Measurements from ENCODE around the gene MAP1S.
"Not testable (repeated sequence)": the region's sequence is repeated elsewhere in the genome, so short reads cannot be mapped to it uniquely, and the experiment has no call there.

MAP1S gene

DNA sequence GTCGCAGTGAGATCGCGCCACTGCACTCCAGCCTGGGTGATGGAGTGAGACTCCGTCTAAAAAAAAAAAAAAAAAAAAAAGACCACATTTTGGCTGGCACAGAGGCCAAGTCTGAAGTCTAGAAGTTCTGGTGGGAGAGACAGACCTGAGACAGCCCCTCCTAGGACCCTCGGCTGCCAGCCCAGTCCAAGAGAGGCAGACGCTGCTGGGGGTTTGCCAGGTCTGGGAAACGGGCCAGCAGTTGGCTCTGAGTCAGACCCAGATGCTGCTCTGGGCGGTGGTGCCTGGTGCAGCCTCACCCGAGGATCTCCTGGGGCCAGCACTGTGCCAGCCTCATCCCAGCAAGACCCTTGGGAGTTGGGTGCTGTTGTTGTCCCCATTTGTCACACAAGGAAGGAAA lies 37.8 kb downstream of the MAP1S start:
- H3K27ac Mint-ChIP-seq = no peak overlapping the region
- peaks cover 22% of the 10 kb centered on the region for H3K4me1 Mint-ChIP-seq (ENCODE audit: low read depth)
- H3K27me3 Mint-ChIP-seq (ENCODE audit: low read depth) = no peaks in the 10 kb centered on the region
- H3K36me3 Mint-ChIP-seq (ENCODE audit: low read depth) = peaks cover 42% of the 10 kb centered on the region
- H3K4me3 Mint-ChIP-seq = no peak overlapping the region
- H3K9me3 Mint-ChIP-seq = no peaks in the 10 kb centered on the region

DNA sequence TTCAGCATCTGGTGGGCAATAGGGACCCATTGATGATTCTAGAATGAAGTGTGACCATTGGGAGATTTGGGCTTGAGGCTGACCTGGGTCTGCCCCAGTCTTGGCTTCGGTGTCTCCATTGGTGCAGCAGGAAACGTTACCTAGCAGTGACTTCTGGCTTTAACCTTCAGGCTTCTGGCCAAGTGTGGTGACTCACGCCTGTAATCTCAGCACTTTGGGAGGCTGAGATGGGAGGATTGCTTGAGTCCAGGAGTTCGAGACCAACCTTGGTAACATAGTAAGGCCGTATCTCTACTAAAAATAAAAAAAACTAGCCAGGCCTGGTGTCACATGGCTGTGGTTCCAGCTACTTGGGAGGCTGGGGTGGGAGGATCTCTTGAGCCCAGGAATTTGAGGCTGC lies 39.2 kb downstream of the MAP1S start:
- H3K4me1 Mint-ChIP-seq (ENCODE audit: low read depth) = peaks cover 20% of the 10 kb centered on the region
- no peaks in the 10 kb centered on the region for H3K27me3 Mint-ChIP-seq (ENCODE audit: low read depth)
- H3K9me3 Mint-ChIP-seq = no peaks in the 10 kb centered on the region
- H3K4me3 Mint-ChIP-seq = no peak overlapping the region
- H3K27ac Mint-ChIP-seq = no peak overlapping the region
- peaks cover 51% of the 10 kb centered on the region for H3K36me3 Mint-ChIP-seq (ENCODE audit: low read depth)

DNA sequence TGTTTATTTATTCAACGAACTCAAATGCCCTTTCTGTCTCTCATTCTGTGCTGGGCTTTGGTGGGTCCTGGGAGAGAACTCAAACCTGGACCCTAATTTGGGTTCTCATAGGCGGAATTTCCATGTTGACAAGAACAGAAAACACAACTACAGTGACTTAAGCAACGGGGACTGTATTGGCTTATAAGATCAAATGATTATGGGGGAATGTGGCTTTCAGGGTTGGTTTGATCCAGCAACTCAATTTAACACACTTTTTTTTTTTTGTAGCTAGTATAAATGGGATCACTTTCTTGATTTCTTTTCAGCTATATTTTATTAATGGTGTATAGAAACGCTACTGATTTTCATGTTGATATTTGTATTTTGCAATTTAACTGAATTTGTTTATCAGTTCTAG lies 41.9 kb downstream of the MAP1S start:
- Mint-ChIP-seq H3K27ac (no peak overlapping the region), H3K9me3 (no peaks in the 10 kb centered on the region), H3K36me3 (ENCODE audit: low read depth) (peaks cover 52% of the 10 kb centered on the region), H3K4me1 (ENCODE audit: low read depth) (peaks cover 9% of the 10 kb centered on the region), H3K4me3 (no peak overlapping the region), H3K27me3 (ENCODE audit: low read depth) (no peaks in the 10 kb centered on the region)

DNA sequence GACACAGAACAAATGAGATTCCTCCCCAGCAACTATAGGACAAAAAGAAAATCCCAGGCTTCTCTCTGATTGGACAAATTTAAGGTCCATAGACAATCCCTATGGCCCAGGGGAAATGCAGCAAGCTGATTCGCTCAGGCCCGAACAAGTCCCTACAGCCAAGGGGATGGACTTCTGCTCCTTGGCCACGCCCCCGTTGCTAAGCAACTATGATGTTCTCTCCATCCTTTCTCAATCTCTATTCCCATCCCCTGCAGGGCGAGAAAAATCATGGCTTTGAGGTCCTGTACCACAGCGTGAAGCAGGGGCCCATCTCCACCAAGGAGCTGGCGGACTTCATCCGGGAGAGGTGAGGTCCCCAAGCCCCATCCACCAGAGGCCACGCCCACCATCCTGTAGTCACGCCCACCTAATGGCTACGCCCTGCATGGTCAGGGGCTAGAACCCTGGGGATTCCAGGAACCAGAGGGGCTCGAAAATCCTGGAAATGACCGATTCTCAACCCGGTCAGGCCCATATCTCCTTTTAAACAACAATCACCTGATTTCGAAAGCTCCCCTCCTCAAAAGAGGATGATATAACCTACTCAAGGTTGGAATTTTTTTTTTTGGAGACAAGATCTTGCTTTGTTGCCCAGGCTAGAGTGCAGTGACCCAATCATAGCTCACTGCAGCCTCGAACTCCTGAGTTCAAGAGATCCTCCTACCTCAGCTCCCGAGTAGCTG lies 43.4 kb downstream of the MAP1S start:
- Mint-ChIP-seq H3K27ac (peak overlapping the region; percentile 73), H3K27me3 (ENCODE audit: low read depth) (no peaks in the 10 kb centered on the region), H3K36me3 (ENCODE audit: low read depth) (peaks cover 46% of the 10 kb centered on the region), H3K9me3 (no peaks in the 10 kb centered on the region), H3K4me1 (ENCODE audit: low read depth) (peaks cover 10% of the 10 kb centered on the region), H3K4me3 (no peak overlapping the region)

DNA sequence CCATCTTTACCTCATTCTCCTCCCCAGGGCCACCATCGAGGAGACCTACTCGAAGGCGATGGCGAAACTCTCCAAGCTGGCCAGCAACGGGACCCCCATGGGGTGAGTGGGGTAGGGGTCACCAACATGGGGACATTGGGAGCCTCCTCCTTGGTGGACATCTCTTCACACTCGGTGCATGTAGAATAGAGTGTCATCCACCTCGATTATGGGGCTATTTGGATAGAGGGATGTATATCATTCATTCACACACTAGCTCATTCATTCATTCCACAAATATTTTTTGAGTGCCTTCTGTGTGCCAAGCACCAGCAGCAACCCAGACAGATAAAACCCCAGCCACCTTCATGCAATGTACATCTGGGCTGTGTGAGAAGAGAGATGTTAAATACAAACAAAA lies 45.1 kb downstream of the MAP1S start:
- no peak overlapping the region for H3K27ac Mint-ChIP-seq
- peaks cover 8% of the 10 kb centered on the region for H3K4me1 Mint-ChIP-seq (ENCODE audit: low read depth)
- no peaks in the 10 kb centered on the region for H3K27me3 Mint-ChIP-seq (ENCODE audit: low read depth)
- H3K36me3 Mint-ChIP-seq (ENCODE audit: low read depth) = peaks cover 42% of the 10 kb centered on the region
- no peak overlapping the region for H3K4me3 Mint-ChIP-seq
- no peaks in the 10 kb centered on the region for H3K9me3 Mint-ChIP-seq

DNA sequence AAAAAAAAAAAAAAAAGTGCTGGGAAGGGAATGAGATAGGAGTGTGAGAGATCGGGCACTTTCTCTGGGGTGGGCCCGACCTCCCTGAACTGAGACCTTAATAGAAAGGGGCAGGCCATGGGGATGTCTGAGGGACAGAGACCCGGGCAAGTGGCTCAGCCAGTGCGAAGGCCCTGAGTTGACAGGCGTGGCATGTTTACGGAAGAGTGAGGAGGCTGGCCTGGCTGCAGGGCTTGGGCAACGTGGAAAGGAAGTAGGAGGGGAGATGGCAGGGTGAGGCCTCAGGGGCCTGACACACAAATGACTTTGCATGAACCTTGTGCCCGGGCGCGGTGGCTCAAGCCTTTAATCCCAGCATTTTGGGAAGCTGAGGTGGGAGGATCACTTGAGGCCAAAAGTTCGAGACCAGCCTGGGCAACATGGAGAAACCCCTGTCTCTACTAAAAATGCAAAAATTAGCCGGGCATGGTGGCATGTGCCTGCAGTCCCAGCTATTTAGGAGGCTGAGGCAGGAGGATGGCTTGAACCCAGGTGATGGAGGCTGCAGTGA lies 45.9 kb downstream of the MAP1S start:
- Mint-ChIP-seq H3K36me3 (ENCODE audit: low read depth) (peaks cover 40% of the 10 kb centered on the region), H3K27ac (no peak overlapping the region), H3K4me3 (no peak overlapping the region), H3K4me1 (ENCODE audit: low read depth) (peaks cover 8% of the 10 kb centered on the region), H3K27me3 (ENCODE audit: low read depth) (no peaks in the 10 kb centered on the region), H3K9me3 (no peaks in the 10 kb centered on the region)

DNA sequence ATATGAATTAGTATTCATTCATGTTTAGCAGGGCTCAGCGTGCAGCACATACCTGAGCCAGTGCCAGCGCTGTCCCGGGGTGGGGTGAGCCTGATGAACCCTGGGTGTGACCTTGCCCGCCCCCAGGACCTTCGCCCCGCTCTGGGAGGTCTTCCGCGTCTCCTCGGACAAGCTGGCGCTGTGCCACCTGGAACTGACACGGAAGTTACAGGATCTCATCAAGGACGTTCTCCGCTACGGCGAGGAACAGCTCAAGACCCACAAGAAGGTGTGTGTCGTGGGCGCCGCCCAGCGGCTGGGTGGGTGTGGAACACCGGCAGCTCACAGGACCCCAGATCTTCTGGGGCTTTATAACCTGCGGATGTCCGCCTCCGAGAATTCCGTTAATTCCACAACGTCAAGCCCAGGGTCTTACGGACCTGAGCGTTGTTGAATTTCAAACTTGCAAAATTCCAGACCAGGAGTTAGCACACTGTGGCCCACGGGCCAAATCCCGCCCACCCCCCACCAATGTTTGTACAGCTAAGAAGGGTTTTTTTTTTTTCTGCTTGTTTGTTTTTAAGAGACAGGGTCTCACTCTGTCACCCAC lies 47.4 kb downstream of the MAP1S start:
- Mint-ChIP-seq H3K9me3 (no peaks in the 10 kb centered on the region), H3K4me3 (no peak overlapping the region), H3K4me1 (ENCODE audit: low read depth) (peaks cover 8% of the 10 kb centered on the region), H3K27me3 (ENCODE audit: low read depth) (no peaks in the 10 kb centered on the region), H3K36me3 (ENCODE audit: low read depth) (peaks cover 36% of the 10 kb centered on the region), H3K27ac (no peak overlapping the region)

DNA sequence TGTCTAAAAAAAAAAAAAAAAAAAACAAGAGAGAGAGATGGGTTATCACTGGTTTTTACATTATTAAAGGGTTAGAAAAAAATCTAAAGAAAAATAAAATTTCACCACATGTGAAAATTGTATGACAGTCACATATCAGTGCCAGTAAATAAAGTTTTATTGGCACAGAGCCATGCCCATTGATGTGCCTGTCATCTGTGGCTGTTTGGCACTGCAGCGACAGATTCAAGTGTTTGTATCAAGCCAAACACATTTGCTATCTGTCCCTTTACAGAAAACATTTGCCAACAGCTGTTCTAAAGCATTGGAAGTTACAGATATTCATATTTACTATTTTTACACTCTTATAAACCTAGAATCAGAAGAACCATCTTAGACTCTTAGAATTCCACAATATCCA lies 48.3 kb downstream of the MAP1S start:
- H3K4me1 Mint-ChIP-seq (ENCODE audit: low read depth) = peaks cover 8% of the 10 kb centered on the region

DNA sequence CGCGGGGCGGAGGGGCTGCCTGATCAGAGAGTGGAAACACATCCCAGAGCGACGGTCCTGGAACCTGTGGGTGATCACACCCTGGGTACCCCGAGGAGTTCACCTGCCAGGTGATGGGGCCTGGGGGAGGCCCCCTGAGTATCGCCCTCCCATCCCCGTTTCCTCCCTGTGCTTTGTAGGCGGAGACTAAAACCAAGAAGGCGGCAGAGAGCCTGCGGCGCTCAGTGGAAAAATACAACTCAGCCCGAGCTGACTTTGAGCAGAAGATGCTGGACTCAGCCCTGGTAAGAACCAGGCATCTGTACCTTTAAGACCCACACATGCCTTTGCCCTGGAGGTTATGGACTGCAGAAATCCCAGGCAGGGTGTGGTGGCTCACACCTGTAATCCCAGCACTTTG lies 51.3 kb downstream of the MAP1S start:
- Mint-ChIP-seq H3K9me3 (no peaks in the 10 kb centered on the region), H3K27ac (no peak overlapping the region), H3K4me3 (no peak overlapping the region), H3K4me1 (ENCODE audit: low read depth) (peaks cover 4% of the 10 kb centered on the region), H3K36me3 (ENCODE audit: low read depth) (peaks cover 37% of the 10 kb centered on the region), H3K27me3 (ENCODE audit: low read depth) (no peaks in the 10 kb centered on the region)

More for the DNA sequence above, 48.3 kb downstream of the MAP1S start:
- Mint-ChIP-seq H3K4me3 (no peak overlapping the region), H3K27me3 (ENCODE audit: low read depth) (no peaks in the 10 kb centered on the region), H3K9me3 (no peaks in the 10 kb centered on the region), H3K36me3 (ENCODE audit: low read depth) (peaks cover 38% of the 10 kb centered on the region), H3K27ac (no peak overlapping the region)

DNA sequence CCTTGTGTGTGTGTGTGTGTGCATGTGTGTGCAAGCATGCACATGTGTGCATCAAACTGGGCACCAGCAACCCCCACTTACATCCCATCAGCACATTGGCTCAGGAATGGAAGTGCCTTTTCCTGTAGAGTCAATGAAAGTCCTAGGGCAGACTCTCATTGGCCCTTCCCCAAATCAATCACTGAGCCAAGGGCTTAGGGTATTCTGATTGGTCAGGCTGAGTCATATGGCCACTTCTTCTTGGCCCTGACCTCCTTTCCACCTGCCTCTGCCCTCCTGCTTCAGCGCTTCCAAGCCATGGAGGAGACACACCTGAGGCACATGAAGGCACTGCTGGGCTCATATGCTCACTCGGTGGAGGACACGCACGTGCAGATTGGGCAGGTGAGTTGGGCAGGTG lies 52.9 kb downstream of the MAP1S start:
- peaks cover 36% of the 10 kb centered on the region for H3K36me3 Mint-ChIP-seq (ENCODE audit: low read depth)
- H3K27ac Mint-ChIP-seq = no peak overlapping the region
- no peak overlapping the region for H3K4me3 Mint-ChIP-seq
- no peaks in the 10 kb centered on the region for H3K9me3 Mint-ChIP-seq
- H3K27me3 Mint-ChIP-seq (ENCODE audit: low read depth) = no peaks in the 10 kb centered on the region
- peaks cover 2% of the 10 kb centered on the region for H3K4me1 Mint-ChIP-seq (ENCODE audit: low read depth)

DNA sequence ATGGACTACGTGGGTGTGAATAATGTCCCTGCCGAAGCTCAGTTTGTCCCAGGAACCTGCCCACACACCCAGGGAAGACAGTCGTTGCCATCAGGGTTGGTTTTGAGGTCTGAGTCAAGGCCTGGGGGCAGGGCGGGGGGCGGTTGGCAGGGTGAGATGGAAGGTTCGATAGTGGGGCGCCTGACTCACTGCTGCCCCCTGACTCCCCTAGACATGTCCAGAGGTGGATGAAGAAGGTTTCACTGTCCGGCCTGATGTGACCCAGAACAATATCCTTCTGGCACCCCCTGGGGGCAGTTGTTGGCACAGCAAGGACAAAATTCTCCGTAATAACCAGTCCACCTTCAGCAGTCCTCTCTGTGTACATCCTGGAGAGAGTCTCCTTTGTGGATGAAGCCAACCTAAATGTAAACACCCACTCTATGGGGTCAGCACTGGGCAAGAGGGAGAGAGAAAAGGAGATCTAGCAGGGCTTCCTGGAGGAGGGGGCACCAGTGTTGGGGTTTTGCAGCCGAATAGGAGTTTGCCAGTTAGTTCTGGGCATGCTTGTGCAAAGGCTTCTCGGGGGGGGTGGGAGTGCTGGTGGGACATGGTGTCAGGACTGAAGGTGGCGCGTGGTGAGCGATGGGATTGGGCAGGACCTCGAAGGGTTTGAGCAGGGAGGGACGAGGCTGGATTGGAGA lies 56.1 kb downstream of the MAP1S start:
- H3K27me3 Mint-ChIP-seq (ENCODE audit: low read depth) = no peaks in the 10 kb centered on the region
- no peaks in the 10 kb centered on the region for H3K9me3 Mint-ChIP-seq
- peaks cover 2% of the 10 kb centered on the region for H3K4me1 Mint-ChIP-seq (ENCODE audit: low read depth)
- peaks cover 39% of the 10 kb centered on the region for H3K36me3 Mint-ChIP-seq (ENCODE audit: low read depth)
- H3K27ac Mint-ChIP-seq = no peak overlapping the region
- H3K4me3 Mint-ChIP-seq = no peak overlapping the region

DNA sequence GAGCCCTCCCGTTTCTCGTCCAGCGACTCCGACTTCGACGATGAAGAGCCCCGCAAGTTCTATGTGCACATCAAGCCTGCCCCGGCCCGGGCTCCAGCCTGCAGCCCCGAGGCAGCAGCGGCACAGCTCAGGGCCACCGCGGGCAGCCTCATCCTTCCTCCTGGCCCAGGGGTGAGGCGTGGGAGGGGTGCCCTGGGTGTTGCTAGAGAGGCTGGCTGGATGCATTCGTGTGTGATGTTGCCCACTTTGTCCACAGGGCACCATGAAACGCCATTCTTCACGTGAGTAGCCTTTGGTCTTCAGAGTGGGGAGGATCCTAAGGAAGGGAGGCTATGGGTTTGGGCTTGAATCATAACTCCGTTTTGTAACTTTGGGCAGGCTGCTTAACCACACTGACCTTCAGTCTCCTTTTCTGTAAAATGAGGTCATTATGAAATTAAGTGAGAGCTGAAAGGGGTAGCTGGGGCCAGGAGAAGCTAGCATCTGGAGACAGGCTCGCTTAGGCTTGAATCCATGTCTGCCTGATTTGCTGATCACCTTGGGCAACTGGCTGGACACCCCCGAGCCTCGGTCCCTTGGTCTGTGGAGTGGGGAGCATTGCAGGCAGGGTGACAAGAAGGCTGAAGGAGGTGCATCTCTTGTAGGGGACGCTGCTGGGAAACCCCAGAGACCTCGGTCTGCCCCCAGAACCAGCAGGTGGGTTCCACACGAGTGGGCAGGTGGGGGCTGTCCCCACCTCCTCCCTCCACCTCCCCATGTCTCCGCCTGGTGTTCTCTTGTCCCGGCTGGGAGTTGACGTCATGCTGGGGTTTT lies 56.9 kb downstream of the MAP1S start:
- H3K9me3 Mint-ChIP-seq = no peaks in the 10 kb centered on the region
- H3K27me3 Mint-ChIP-seq (ENCODE audit: low read depth) = no peaks in the 10 kb centered on the region
- peak overlapping the region; percentile 55 for H3K27ac Mint-ChIP-seq
- H3K4me1 Mint-ChIP-seq (ENCODE audit: low read depth) = peaks cover 2% of the 10 kb centered on the region
- no peak overlapping the region for H3K4me3 Mint-ChIP-seq
- peaks cover 35% of the 10 kb centered on the region for H3K36me3 Mint-ChIP-seq (ENCODE audit: low read depth)

DNA sequence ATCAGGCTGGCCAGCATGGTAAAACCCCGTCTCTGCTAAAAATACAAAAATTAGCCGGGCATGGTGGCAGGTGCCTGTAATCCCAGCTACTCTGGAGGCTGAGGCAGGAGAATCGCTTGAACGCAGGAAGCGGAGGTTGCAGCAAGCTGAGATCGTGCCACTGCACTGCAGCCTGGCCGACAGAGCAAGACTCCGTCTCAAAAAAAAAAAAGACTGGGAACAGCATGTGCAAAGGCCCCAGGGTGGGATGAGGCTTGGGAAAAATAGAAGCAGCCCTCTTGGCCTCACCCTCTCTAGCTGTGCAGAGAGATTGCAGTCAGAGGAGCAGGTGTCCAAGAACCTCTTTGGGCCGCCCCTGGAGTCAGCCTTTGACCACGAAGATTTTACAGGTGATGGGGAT lies 58.6 kb downstream of the MAP1S start:
- peaks cover 35% of the 10 kb centered on the region for H3K36me3 Mint-ChIP-seq (ENCODE audit: low read depth)
- not testable (repeated sequence) for H3K27me3 Mint-ChIP-seq (ENCODE audit: low read depth); H3K4me1 Mint-ChIP-seq (ENCODE audit: low read depth); H3K9me3 Mint-ChIP-seq; H3K27ac Mint-ChIP-seq; H3K4me3 Mint-ChIP-seq

DNA sequence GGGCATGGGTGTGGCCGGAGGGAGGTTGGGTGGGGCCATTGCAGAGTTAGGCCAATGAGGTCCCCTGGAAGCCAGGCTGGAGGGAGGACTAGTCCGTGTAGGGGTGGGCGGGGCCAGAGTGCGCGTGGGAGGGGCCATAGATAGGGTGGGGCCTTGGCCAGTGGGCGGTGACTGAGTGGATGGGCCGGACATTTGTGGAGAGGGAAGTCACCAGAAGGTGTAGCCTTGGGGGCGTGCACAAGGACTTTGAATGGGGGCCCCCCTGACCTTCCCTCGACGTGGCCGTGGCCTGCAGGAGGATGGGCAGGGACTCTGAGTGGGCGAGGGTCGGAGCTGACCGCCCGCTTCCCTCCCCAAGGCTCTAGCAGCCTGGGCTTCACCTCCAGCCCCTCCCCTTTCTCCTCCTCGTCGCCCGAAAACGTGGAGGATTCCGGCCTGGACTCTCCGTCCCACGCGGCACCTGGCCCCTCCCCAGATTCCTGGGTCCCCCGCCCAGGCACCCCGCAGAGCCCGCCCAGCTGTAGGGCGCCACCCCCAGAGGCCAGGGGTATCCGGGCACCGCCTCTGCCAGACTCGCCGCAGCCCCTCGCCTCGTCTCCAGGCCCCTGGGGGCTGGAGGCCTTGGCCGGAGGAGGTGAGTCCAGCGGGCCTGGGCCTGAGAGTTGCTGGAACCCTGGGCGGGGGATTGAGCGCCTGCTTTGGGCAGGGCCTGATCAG lies 59.1 kb downstream of the MAP1S start:
- Mint-ChIP-seq H3K27me3 (ENCODE audit: low read depth) (no peaks in the 10 kb centered on the region), H3K36me3 (ENCODE audit: low read depth) (peaks cover 33% of the 10 kb centered on the region), H3K4me3 (no peak overlapping the region), H3K4me1 (ENCODE audit: low read depth) (peaks cover 2% of the 10 kb centered on the region), H3K9me3 (no peaks in the 10 kb centered on the region), H3K27ac (no peak overlapping the region)

Measured in T-helper 1 cell treated with Interleukin-12 subunit alpha and Interleukin-12 subunit beta and Interleukin-4 antibody, amounts not matched to agents 30 μg/mL and 1 μg/mL, for 36 hours (primary cell).